ENCODE data around the gene FBLN7.

Gene FBLN7

DNA sequence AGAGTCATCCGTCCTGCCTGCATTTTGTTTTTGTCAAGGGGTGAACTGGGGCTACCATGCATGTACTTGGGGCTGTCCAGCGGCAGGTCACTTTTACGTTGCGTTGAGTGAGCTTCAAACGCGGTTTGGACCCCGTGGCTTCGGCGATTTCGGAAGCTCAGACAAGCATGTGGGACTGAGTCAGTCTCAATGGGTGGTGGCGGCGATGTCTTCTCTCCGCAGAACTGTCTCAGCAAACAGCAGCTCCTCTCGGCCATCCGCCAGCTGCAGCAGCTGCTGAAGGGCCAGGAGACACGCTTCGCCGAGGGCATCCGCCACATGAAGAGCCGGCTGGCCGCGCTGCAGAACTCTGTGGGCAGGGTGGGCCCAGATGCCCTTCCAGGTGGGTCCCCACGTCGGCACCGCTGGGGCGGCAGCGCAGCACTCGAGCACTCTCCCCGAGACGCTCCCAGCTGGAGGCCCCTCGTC is 21.3 kb downstream of the FBLN7 start:
- no peak overlapping the region for H3K4me3 ChIP-seq (ENCODE audit: low read length in 2 of 2)
- H3K9me3 ChIP-seq (ENCODE audit: control insufficient read depth in 2 of 2, low read length in 2 of 2), result no peaks in the 10 kb centered on the region
- no peak overlapping the region for H3K27ac ChIP-seq (ENCODE audit: low read length)
- no peaks in the 10 kb centered on the region for H3K36me3 ChIP-seq (ENCODE audit: control insufficient read depth in 2 of 2, insufficient read depth in 2 of 2, low read length in 2 of 2)
- no peaks in the 10 kb centered on the region for H3K27me3 ChIP-seq (ENCODE audit: control insufficient read depth in 1 of 2, insufficient read depth in 2 of 2, low read length in 2 of 2)
- no peak overlapping the region for H3K9ac ChIP-seq (ENCODE audit: low read length in 2 of 2)
- H3K4me1 ChIP-seq (ENCODE audit: control insufficient read depth, insufficient read depth, low read length), result no peaks in the 10 kb centered on the region

DNA sequence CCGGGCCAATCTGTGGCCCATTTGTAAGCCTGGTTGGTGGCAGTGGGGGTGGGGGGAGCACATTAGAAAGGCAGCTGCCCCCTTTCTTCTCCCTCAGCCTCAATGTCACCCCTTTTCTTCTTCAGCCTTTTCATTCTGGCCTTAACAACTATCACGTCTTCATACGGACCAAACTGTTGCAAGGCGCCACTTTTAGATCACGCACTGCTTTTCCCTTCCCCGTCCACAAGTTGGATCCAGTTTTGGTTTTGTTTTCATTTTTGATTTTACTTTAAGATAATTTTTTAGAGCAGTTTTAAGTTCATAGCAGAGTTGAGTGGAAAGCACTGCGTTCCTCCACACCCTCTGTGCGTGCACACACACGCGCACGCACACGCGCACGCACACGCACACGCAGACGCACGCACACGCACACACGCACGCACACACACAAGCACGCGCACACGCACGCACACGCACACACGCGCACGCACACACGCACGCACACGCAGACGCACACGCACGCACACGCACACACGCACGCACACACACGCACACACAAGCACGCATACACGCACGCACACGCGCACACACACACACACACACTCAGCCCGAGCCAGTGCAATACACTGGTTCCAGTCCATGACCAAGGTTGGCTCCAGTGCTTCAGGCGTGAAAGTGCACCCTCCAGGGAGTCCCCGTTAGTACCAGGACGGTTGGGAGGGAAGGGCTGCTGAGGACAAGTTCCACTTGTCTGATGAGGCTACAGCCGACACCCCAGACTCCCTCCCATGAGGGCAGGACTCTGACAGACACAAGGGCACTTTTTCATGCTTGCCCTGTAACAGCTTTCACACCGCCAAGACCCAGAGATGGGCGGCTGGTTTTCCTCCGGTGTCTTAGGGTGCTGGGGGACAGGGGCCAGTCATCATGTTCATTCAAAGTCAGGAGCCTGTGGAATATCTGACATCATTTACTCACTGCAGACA is 22.4 kb downstream of the FBLN7 start:
- no peaks in the 10 kb centered on the region for H3K4me1 ChIP-seq (ENCODE audit: control insufficient read depth, insufficient read depth, low read length)
- no peaks in the 10 kb centered on the region for H3K9me3 ChIP-seq (ENCODE audit: control insufficient read depth in 2 of 2, low read length in 2 of 2)
- no peaks in the 10 kb centered on the region for H3K36me3 ChIP-seq (ENCODE audit: control insufficient read depth in 2 of 2, insufficient read depth in 2 of 2, low read length in 2 of 2)
- no peak overlapping the region for H3K27ac ChIP-seq (ENCODE audit: low read length)
- no peak overlapping the region for H3K9ac ChIP-seq (ENCODE audit: low read length in 2 of 2)
- H3K4me3 ChIP-seq (ENCODE audit: low read length in 2 of 2), result no peak overlapping the region
- H3K27me3 ChIP-seq (ENCODE audit: control insufficient read depth in 1 of 2, insufficient read depth in 2 of 2, low read length in 2 of 2), result no peaks in the 10 kb centered on the region

- Histone ChIP-seq H3K4me1 (ENCODE audit: control insufficient read depth, insufficient read depth, low read length) (no peaks in the 10 kb centered on the region), H3K36me3 (ENCODE audit: control insufficient read depth in 2 of 2, insufficient read depth in 2 of 2, low read length in 2 of 2) (no peaks in the 10 kb centered on the region), H3K9me3 (ENCODE audit: control insufficient read depth in 2 of 2, low read length in 2 of 2) (no peaks in the 10 kb centered on the region), H3K9ac (ENCODE audit: low read length in 2 of 2) (no peak overlapping the region), H3K4me3 (ENCODE audit: low read length in 2 of 2) (no peak overlapping the region), H3K27me3 (ENCODE audit: control insufficient read depth in 1 of 2, insufficient read depth in 2 of 2, low read length in 2 of 2) (no peaks in the 10 kb centered on the region), H3K27ac (ENCODE audit: low read length) (no peak overlapping the region)
Observed at GRCh38 chr2:112161431-112162145, 23.4 kb downstream of the FBLN7 start.

GRCh38 chr2:112162341-112162740 is 24.2 kb downstream of the FBLN7 start:
- Histone ChIP-seq H3K36me3 (ENCODE audit: control insufficient read depth in 2 of 2, insufficient read depth in 2 of 2, low read length in 2 of 2) (no peaks in the 10 kb centered on the region), H3K9ac (ENCODE audit: low read length in 2 of 2) (no peak overlapping the region), H3K4me3 (ENCODE audit: low read length in 2 of 2) (no peak overlapping the region), H3K27me3 (ENCODE audit: control insufficient read depth in 1 of 2, insufficient read depth in 2 of 2, low read length in 2 of 2) (no peaks in the 10 kb centered on the region), H3K4me1 (ENCODE audit: control insufficient read depth, insufficient read depth, low read length) (no peaks in the 10 kb centered on the region), H3K9me3 (ENCODE audit: control insufficient read depth in 2 of 2, low read length in 2 of 2) (no peaks in the 10 kb centered on the region), H3K27ac (ENCODE audit: low read length) (no peak overlapping the region)

- Histone ChIP-seq H3K27ac (ENCODE audit: low read length) (no peak overlapping the region), H3K4me1 (ENCODE audit: control insufficient read depth, insufficient read depth, low read length) (no peaks in the 10 kb centered on the region), H3K27me3 (ENCODE audit: control insufficient read depth in 1 of 2, insufficient read depth in 2 of 2, low read length in 2 of 2) (no peaks in the 10 kb centered on the region), H3K36me3 (ENCODE audit: control insufficient read depth in 2 of 2, insufficient read depth in 2 of 2, low read length in 2 of 2) (no peaks in the 10 kb centered on the region), H3K9ac (ENCODE audit: low read length in 2 of 2) (no peak overlapping the region), H3K9me3 (ENCODE audit: control insufficient read depth in 2 of 2, low read length in 2 of 2) (no peaks in the 10 kb centered on the region), H3K4me3 (ENCODE audit: low read length in 2 of 2) (no peak overlapping the region)
Observed at GRCh38 chr2:112162956-112163355, 24.8 kb downstream of the FBLN7 start.

DNA sequence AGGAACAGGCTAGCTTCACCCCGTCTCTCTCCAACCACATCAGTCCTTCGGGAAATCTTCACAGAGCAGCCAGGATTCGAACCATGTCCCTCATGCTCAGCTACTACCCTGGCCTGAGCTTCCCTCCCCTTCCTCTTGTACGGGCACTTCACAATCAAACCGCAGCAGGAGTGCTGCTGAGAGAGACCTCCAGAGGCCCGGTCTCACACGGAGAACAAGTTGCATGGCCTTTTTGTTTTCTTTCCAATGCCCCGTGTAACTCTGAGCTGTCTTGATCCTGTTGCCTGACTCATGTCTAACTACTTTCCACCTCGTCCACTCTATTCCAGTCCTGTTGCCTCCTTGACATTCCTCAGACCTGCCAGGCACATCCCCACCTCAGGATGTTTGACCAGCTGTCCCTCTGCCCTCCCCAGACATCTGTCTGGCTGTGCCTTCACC is 25.4 kb downstream of the FBLN7 start:
- Histone ChIP-seq H3K9ac (ENCODE audit: low read length in 2 of 2) (no peak overlapping the region), H3K27me3 (ENCODE audit: control insufficient read depth in 1 of 2, insufficient read depth in 2 of 2, low read length in 2 of 2) (no peaks in the 10 kb centered on the region)

GRCh38 chr2:112164876-112165275 is 26.7 kb downstream of the FBLN7 start:
- Histone ChIP-seq H3K4me3 (ENCODE audit: low read length in 2 of 2) (no peak overlapping the region), H3K4me1 (ENCODE audit: control insufficient read depth, insufficient read depth, low read length) (no peaks in the 10 kb centered on the region), H3K9ac (ENCODE audit: low read length in 2 of 2) (no peak overlapping the region), H3K27ac (ENCODE audit: low read length) (no peak overlapping the region), H3K27me3 (ENCODE audit: control insufficient read depth in 1 of 2, insufficient read depth in 2 of 2, low read length in 2 of 2) (no peaks in the 10 kb centered on the region), H3K9me3 (ENCODE audit: control insufficient read depth in 2 of 2, low read length in 2 of 2) (no peaks in the 10 kb centered on the region), H3K36me3 (ENCODE audit: control insufficient read depth in 2 of 2, insufficient read depth in 2 of 2, low read length in 2 of 2) (no peaks in the 10 kb centered on the region)

More for the DNA sequence above, 25.4 kb downstream of the FBLN7 start:
- Histone ChIP-seq H3K36me3 (ENCODE audit: control insufficient read depth in 2 of 2, insufficient read depth in 2 of 2, low read length in 2 of 2) (no peaks in the 10 kb centered on the region), H3K4me3 (ENCODE audit: low read length in 2 of 2) (no peak overlapping the region), H3K4me1 (ENCODE audit: control insufficient read depth, insufficient read depth, low read length) (no peaks in the 10 kb centered on the region), H3K9me3 (ENCODE audit: control insufficient read depth in 2 of 2, low read length in 2 of 2) (no peaks in the 10 kb centered on the region), H3K27ac (ENCODE audit: low read length) (no peak overlapping the region)

DNA sequence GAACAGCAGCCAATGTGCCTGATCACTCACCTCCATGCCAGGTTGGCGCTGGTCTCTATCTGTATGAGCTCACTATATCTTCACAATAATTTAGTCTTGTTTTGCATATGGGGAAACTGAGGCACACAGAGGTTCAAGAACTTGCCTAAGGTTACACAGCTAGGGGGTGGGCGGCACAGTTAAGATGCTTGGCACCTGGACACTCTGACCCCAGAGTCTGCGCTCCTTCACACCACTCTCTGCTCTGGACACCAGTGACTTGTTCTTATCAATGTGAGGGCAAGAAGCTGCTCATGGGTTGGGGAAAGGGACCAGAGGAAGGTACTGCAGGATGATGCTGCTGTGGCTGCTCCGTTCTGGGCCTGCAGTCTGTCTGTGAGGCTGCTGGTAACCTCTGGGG is 27.1 kb downstream of the FBLN7 start:
- H3K4me3 ChIP-seq (ENCODE audit: low read length in 2 of 2), result no peak overlapping the region
- H3K36me3 ChIP-seq (ENCODE audit: control insufficient read depth in 2 of 2, insufficient read depth in 2 of 2, low read length in 2 of 2), result no peaks in the 10 kb centered on the region
- no peaks in the 10 kb centered on the region for H3K4me1 ChIP-seq (ENCODE audit: control insufficient read depth, insufficient read depth, low read length)
- no peaks in the 10 kb centered on the region for H3K27me3 ChIP-seq (ENCODE audit: control insufficient read depth in 1 of 2, insufficient read depth in 2 of 2, low read length in 2 of 2)
- no peak overlapping the region for H3K27ac ChIP-seq (ENCODE audit: low read length)
- no peaks in the 10 kb centered on the region for H3K9me3 ChIP-seq (ENCODE audit: control insufficient read depth in 2 of 2, low read length in 2 of 2)
- no peak overlapping the region for H3K9ac ChIP-seq (ENCODE audit: low read length in 2 of 2)

GRCh38 chr2:112166806-112167499 is 28.8 kb downstream of the FBLN7 start:
- Histone ChIP-seq H3K27ac (ENCODE audit: low read length) (no peak overlapping the region), H3K9me3 (ENCODE audit: control insufficient read depth in 2 of 2, low read length in 2 of 2) (no peaks in the 10 kb centered on the region), H3K4me3 (ENCODE audit: low read length in 2 of 2) (no peak overlapping the region), H3K4me1 (ENCODE audit: control insufficient read depth, insufficient read depth, low read length) (no peaks in the 10 kb centered on the region), H3K27me3 (ENCODE audit: control insufficient read depth in 1 of 2, insufficient read depth in 2 of 2, low read length in 2 of 2) (no peaks in the 10 kb centered on the region), H3K36me3 (ENCODE audit: control insufficient read depth in 2 of 2, insufficient read depth in 2 of 2, low read length in 2 of 2) (no peaks in the 10 kb centered on the region), H3K9ac (ENCODE audit: low read length in 2 of 2) (no peak overlapping the region)

- H3K4me1 ChIP-seq (ENCODE audit: control insufficient read depth, insufficient read depth, low read length), result no peaks in the 10 kb centered on the region
- no peaks in the 10 kb centered on the region for H3K27me3 ChIP-seq (ENCODE audit: control insufficient read depth in 1 of 2, insufficient read depth in 2 of 2, low read length in 2 of 2)
- H3K27ac ChIP-seq (ENCODE audit: low read length), result no peak overlapping the region
- no peak overlapping the region for H3K4me3 ChIP-seq (ENCODE audit: low read length in 2 of 2)
- H3K36me3 ChIP-seq (ENCODE audit: control insufficient read depth in 2 of 2, insufficient read depth in 2 of 2, low read length in 2 of 2), result no peaks in the 10 kb centered on the region
- H3K9ac ChIP-seq (ENCODE audit: low read length in 2 of 2), result no peak overlapping the region
- H3K9me3 ChIP-seq (ENCODE audit: control insufficient read depth in 2 of 2, low read length in 2 of 2), result no peaks in the 10 kb centered on the region
Observed at GRCh38 chr2:112168422-112169124, 30.4 kb downstream of the FBLN7 start.

Measured in stomach smooth muscle (tissue), 2 donors.